ENCODE results near the gene WDSUB1.

WDSUB1 gene

DNA sequence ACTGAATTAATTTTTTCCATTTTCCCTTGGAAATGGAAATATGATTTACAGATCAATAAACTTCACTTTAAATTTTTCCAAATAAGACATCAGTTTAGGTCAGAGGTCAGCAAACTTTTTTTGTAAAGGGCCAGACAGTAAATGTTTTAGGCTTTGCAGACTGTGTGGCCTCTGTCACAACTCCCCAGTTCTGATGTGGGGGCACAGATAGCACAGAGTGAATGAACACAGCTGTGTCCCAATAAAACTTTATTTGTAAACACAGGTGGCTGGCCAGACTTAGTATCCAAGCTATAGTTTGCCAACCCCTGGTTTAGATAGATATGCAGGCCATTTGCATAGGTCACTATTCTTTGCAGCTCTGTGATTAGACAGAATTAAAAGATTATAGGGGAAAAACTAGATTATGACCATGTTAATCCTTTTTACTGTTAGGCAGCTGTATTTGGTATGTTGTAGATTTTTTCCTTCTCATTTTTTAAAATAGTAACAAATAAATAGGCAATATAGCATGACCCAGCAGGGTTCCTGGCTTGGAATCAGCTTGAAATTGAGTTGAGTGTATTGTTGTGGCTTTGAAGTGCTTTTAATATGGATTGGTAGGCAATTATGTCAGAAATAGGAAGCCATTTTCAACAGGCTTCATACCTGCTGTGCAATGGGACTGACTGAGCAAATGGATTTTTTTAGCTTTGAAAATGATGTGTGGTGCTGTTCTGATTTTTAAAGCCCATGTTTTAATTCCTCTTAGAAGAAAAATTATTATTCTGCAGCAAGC lies 59.7 kb downstream of the WDSUB1 start:
- no peak overlapping the region for H3K4ac ChIP-seq (ENCODE audit: low read depth in 1 of 2, low read length in 2 of 2)
- H2BK5ac ChIP-seq (ENCODE audit: low read depth, low read length, poor library complexity, severe bottlenecking) = no peak overlapping the region
- no peak overlapping the region for H2BK120ac ChIP-seq (ENCODE audit: low read depth, low read length)
- H2BK12ac ChIP-seq (ENCODE audit: low read length in 2 of 2) = no peak overlapping the region
- no peaks in the 10 kb centered on the region for H3K27me3 ChIP-seq (ENCODE audit: control insufficient read depth in 1 of 2, insufficient read depth in 1 of 2, low read length in 2 of 2)
- no peak overlapping the region for H3K23ac ChIP-seq (ENCODE audit: low read length in 2 of 2)
- no peak overlapping the region for H3K4me2 ChIP-seq (ENCODE audit: low read length, poor library complexity, severe bottlenecking)
- no peak overlapping the region for H3K27ac ChIP-seq (ENCODE audit: low read length, poor library complexity, severe bottlenecking)
- peaks cover 43 to 48% of the 10 kb centered on the region in 2 experiments for H3K36me3 ChIP-seq (ENCODE audit: control insufficient read depth in 1 of 2, insufficient read depth in 2 of 2, low read depth in 1 of 2, low read length in 2 of 2)
- H3K18ac ChIP-seq (ENCODE audit: low read depth in 1 of 2, low read length in 2 of 2) = no peak overlapping the region
- H3K14ac ChIP-seq (ENCODE audit: low read length in 2 of 2) = no peak overlapping the region
- no peaks in the 10 kb centered on the region for H3K4me1 ChIP-seq (ENCODE audit: control insufficient read depth, insufficient read depth, low read depth, low read length)
- H4K91ac ChIP-seq (ENCODE audit: low read length) = no peak overlapping the region
- no peak overlapping the region for H3K4me3 ChIP-seq (ENCODE audit: insufficient read depth in 1 of 2, low read depth in 1 of 2, low read length in 2 of 2)
- H4K8ac ChIP-seq (ENCODE audit: low read length) = no peak overlapping the region
- no peaks in the 10 kb centered on the region for H3K9me3 ChIP-seq (ENCODE audit: control insufficient read depth, low read length)
- H2AK5ac ChIP-seq (ENCODE audit: low read length, severe bottlenecking) = no peak overlapping the region
- DNase-seq = no peak
- H3K9ac ChIP-seq (ENCODE audit: low read length) = no peak overlapping the region
- H3K79me1 ChIP-seq (replicated peaks; ENCODE audit: low read length, poor library complexity, severe bottlenecking) = peaks cover 9% of the 10 kb centered on the region
- no peak overlapping the region for H2AFZ ChIP-seq (ENCODE audit: low read depth, low read length)
- no peak overlapping the region for H2BK15ac ChIP-seq (ENCODE audit: low read depth, poor library complexity, severe bottlenecking)

DNA sequence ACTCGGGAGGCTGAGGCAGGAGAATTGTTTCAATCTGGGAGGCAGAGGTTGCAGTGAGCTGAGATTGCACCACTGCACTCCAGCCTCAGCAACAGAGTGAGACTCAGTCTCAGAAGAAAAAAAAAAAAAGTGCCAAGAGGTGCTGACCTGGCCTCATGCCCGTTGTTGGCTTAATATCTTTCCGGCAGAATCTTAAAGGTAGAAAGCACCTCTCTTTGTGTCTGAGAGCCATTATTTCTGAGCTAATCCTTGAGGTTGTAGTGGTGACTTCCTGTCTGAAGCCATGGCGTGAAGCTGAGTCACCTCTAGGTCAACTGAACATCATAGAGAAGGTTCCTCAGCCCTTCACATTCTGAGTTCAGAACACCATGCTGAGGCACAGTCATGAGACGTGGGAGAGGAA lies 60.4 kb downstream of the WDSUB1 start:
- Histone ChIP-seq H3K9me3 (ENCODE audit: control insufficient read depth, low read length) (no peaks in the 10 kb centered on the region), H3K18ac (ENCODE audit: low read depth in 1 of 2, low read length in 2 of 2) (no peak overlapping the region), H3K4me3 (ENCODE audit: insufficient read depth in 1 of 2, low read depth in 1 of 2, low read length in 2 of 2) (no peak overlapping the region), H2AK5ac (ENCODE audit: low read length, severe bottlenecking) (no peak overlapping the region), H2AFZ (ENCODE audit: low read depth, low read length) (no peak overlapping the region), H3K9ac (ENCODE audit: low read length) (no peak overlapping the region), H3K4me2 (ENCODE audit: low read length, poor library complexity, severe bottlenecking) (no peak overlapping the region), H3K4ac (ENCODE audit: low read depth in 1 of 2, low read length in 2 of 2) (no peak overlapping the region), H2BK12ac (ENCODE audit: low read length in 2 of 2) (no peak overlapping the region), H3K36me3 (ENCODE audit: control insufficient read depth in 1 of 2, insufficient read depth in 2 of 2, low read depth in 1 of 2, low read length in 2 of 2) (peaks cover 43 to 48% of the 10 kb centered on the region in 2 experiments), H2BK15ac (ENCODE audit: low read depth, poor library complexity, severe bottlenecking) (no peak overlapping the region), H4K91ac (ENCODE audit: low read length) (no peak overlapping the region), H4K8ac (ENCODE audit: low read length) (no peak overlapping the region), H3K4me1 (ENCODE audit: control insufficient read depth, insufficient read depth, low read depth, low read length) (no peaks in the 10 kb centered on the region), H3K27ac (ENCODE audit: low read length, poor library complexity, severe bottlenecking) (no peak overlapping the region), H2BK5ac (ENCODE audit: low read depth, low read length, poor library complexity, severe bottlenecking) (no peak overlapping the region), H3K23ac (ENCODE audit: low read length in 2 of 2) (no peak overlapping the region), H3K14ac (ENCODE audit: low read length in 2 of 2) (no peak overlapping the region), H3K27me3 (ENCODE audit: control insufficient read depth in 1 of 2, insufficient read depth in 1 of 2, low read length in 2 of 2) (no peaks in the 10 kb centered on the region), H2BK120ac (ENCODE audit: low read depth, low read length) (no peak overlapping the region), H3K79me1 (replicated peaks; ENCODE audit: low read length, poor library complexity, severe bottlenecking) (peaks cover 9% of the 10 kb centered on the region)
- 24% methylated on average over 4 of the region's 5 CpGs for WGBS
- peak; percentile 85 for DNase-seq

DNA sequence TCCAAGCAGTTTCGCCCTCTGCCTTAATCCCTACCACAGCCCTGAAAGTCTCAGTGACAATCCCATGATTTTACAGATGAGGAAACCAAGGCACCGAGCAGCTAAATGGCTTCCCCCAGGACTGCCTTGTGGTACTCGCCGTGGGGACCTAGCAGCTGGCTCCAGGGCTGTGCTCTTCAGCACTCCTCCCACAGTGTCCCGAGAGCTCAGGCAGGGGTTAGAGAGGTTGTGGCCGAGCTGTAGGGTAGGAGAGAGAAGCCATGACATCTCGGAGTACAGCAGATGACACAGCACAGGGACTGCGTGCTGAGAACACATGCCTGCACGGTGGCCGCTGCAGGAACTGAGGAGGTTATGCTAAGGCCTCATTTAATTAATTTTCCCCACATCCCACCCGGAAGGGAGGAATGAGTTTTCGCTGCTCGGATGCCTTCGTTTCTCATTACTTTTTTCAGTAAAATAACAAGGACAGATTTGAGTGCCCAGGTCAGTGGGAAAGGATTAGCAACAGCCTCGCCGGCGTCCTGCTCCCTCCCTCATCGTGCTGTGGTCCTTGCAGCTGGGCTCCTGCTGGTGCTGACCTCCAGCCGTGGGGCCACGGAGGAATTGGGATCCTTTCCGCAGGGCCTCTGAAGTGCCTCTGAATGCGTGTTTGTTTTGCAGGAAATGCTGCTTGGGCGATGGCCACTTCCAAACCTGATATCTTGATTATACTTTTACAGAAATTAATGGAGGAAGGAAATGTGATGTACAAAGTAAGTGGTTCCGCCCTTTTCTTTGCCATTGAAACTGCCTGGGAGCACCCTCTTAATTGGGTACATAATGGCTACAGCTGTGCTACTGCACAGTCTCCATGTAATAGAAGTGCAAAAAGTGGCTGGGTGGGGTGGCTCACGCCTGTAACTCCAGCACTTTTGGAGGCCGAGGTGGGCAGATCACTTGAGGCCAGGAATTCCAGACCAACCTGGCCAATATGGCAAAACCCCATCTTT lies 61.2 kb downstream of the WDSUB1 start:
- Histone ChIP-seq H3K27me3 (ENCODE audit: control insufficient read depth in 1 of 2, insufficient read depth in 1 of 2, low read length in 2 of 2) (no peaks in the 10 kb centered on the region), H3K23ac (ENCODE audit: low read length in 2 of 2) (no peak overlapping the region), H3K4ac (ENCODE audit: low read depth in 1 of 2, low read length in 2 of 2) (no peak overlapping the region), H3K36me3 (ENCODE audit: control insufficient read depth in 1 of 2, insufficient read depth in 2 of 2, low read depth in 1 of 2, low read length in 2 of 2) (peaks cover 36 to 48% of the 10 kb centered on the region in 2 experiments), H3K14ac (ENCODE audit: low read length in 2 of 2) (no peak overlapping the region), H2AFZ (ENCODE audit: low read depth, low read length) (no peak overlapping the region), H2AK5ac (ENCODE audit: low read length, severe bottlenecking) (no peak overlapping the region), H3K18ac (ENCODE audit: low read depth in 1 of 2, low read length in 2 of 2) (no peak overlapping the region), H3K4me2 (ENCODE audit: low read length, poor library complexity, severe bottlenecking) (no peak overlapping the region), H3K4me1 (ENCODE audit: control insufficient read depth, insufficient read depth, low read depth, low read length) (no peaks in the 10 kb centered on the region), H2BK15ac (ENCODE audit: low read depth, poor library complexity, severe bottlenecking) (no peak overlapping the region), H2BK5ac (ENCODE audit: low read depth, low read length, poor library complexity, severe bottlenecking) (no peak overlapping the region), H3K27ac (ENCODE audit: low read length, poor library complexity, severe bottlenecking) (no peak overlapping the region), H3K4me3 (ENCODE audit: insufficient read depth in 1 of 2, low read depth in 1 of 2, low read length in 2 of 2) (no peak overlapping the region), H3K9me3 (ENCODE audit: control insufficient read depth, low read length) (no peaks in the 10 kb centered on the region), H4K91ac (ENCODE audit: low read length) (no peak overlapping the region), H3K79me1 (replicated peaks; ENCODE audit: low read length, poor library complexity, severe bottlenecking) (peaks cover 8% of the 10 kb centered on the region), H4K8ac (ENCODE audit: low read length) (no peak overlapping the region), H3K9ac (ENCODE audit: low read length) (no peak overlapping the region), H2BK12ac (ENCODE audit: low read length in 2 of 2) (peak overlapping the region in 1 of 2 experiments; percentile 45), H2BK120ac (ENCODE audit: low read depth, low read length) (peak overlapping the region; percentile 45)
- DNase-seq = no peak
- 83% methylated on average over 23 of the region's 26 CpGs for WGBS

All from mesenchymal stem cell (in vitro differentiated cells and primary cell).